HG03460 (cell line): ENCODE data around the gene ATR.

Source experiments
- ATAC-seq: cut with Tn5 transposase; IDR thresholded peaks from one replicate; pipeline ENCODE4 v1.9.1; 2021; ENCODE audit not compliant: unreplicated experiment

ATR gene

DNA sequence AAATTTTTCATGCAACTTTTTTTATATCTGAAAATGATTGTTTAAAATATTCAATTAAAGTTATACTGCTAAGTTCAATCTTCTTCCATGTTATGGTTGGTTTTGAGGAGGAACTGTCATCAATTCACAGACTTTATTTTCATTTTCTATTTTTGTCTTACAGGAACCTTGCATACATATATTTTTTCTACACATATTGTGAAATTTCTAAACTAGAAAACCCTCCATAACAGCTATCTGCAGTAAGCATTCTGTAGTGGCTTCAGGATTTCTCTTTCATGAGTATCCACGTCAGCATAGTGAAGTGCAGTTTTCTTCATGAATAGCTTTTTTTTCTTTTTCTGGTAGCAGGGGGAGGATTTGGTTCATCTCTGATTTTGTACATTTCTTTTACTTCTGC, 48.2 kb downstream of the ATR start:
- no peak for ATAC-seq

DNA sequence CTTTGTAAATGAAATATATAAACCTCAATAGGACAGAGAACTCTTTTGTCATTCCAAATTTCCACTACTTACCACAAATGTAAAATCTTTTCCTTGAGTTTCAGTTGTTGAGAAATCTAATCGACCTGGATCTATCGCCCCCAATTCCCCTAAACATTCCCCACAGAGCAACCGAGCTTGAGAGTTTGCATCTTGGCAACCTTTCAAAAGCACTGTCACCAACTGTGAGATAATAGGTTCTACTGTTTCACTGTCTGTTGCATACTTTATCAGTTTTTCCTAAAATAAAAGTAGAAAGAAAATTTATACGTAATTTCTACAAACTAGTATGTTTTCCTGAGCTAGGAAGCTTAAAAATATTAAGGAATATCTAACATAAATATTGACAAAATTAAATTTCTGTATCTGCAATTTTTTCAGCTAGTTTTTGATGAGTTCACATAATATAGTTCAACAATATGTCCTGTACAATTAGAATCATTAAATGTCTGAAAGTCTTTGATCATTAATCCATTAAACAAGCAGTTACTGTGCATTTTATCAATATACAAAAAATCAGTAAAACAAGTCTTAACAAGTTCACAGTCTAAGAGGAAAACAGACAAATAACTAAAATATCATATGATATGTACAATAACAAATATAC, 54.5 kb downstream of the ATR start:
- ATAC-seq = no peak

DNA sequence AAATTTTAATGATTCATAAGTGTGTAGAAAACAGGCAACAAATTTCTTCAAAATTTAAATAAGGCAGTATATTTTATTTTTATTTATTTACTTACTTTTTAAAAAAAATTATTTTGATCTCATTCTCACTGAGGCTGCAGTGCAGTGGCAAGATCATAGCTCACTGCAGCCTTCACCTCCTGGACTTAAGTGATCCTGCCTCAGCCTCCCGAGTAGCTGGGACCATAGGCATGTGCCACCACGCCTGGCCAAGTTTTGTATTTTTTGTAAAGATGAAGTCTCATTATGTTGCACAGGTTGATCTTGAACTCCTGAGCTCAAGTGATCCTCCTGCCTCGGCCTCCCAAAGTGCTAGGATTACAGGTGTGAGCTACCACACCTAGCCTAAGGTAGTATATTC, 69.5 kb downstream of the ATR start:
- no peak for ATAC-seq

DNA sequence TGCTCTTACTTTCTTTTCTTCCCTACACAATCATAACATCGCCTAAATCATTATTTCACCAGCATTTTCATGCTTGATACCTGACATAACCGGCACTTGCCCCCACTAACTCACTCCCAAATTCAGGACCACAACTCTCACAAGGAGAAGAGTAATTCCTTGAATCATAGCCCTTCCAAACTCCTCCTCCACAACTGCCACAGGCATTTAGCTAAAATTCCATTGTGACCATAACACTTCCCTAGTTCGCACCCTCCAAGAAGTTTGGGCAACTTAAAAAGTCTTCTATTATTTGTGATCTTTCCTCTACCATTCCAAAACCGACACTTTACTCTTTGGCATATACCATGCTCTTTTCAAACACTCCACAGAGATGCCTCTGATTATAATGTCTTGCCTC, 71.3 kb downstream of the ATR start:
- no peak for ATAC-seq

DNA sequence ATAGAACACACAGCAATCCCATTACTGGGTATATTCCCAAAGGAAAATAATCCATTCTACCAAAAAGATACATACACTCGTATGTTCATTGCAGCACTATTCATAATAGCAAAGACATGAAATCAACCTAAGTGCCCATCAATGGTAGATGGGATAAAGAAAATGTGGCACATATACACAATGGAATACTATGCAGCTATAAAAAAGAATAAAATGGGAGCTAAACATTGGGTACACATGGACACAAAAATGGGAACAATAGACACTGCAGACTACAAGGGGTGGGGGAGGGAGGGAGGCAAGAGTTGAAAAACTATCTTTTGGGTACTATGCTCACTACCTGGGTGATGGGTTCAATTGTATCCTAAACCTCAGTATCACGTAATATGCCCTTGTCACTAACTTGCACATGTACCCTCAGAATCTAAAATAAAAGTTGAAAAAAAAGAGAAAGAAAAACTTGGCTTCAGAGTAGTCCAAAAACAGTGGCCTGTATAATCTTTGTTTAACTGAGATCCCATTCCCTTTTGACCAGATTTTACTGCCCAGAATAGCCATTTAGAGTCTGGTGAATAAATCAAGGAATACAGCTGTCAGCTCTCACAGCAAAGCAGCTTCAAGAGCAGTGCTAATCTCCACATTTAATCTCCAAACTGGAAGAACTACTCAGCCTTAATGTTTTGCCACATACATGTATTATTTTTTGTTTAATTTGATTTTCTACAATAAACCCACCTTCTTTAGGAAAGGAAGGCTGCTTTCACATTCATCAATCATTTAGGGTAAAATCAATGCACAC, 76.1 kb downstream of the ATR start:
- no peak for ATAC-seq

DNA sequence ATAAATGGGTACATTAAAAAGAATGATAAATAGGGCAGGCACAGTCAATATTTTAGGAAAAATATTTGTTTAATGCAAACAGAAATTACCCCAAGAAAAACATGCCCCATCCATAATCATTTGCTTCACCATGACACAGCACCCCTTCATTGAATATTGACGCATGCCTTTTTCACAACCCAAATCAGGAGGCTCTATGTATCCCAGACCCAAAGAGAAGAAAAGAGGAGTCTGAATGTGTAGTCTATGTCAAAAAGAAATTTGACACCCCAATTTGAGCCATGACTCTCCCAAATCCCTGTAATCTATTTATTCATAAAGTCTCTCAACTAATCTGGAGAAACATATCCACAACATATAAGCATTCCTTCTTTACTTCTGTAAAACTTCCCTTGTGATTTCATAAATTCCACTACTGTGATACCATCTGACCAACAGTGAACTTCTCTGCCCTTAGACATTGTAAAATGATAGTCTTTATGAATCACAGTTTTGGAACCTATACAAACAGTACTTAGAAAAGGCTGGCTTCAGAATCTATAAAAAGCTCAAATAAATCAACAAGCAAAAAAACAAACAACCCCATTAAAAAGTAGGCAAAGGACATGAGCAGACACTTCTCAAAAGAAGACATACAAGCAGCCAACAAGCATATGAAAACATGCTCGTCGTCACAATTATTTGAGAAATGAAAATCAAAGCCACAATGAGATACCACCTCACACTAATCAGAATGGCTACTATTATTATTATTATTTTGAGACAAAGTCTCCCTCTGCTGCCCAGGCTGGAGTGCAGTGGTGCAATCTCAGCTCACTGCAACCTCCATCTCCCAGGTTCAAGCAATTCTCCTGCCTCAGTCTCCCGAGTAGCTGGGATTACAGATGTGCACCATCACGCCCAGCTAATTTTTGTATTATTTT, 77.3 kb downstream of the ATR start:
- no peak for ATAC-seq

DNA sequence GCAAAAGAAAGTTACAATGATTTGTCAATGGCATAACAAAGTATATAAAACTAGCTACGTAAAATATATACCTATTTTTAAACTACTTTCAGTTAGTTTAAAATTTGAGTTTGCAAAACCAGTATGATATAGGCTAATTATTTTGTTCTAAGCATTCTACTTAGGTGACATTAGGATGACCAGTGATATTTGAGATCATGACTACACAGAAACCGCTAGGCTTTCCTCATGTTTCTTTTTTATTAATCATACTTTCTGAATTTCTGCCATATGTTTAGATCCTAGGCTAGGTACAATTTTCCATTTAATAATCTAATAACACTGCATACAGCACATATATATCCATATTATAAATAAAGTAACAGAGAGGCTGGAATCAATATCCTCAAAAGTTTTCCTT, 78.3 kb downstream of the ATR start:
- ATAC-seq = no peak

DNA sequence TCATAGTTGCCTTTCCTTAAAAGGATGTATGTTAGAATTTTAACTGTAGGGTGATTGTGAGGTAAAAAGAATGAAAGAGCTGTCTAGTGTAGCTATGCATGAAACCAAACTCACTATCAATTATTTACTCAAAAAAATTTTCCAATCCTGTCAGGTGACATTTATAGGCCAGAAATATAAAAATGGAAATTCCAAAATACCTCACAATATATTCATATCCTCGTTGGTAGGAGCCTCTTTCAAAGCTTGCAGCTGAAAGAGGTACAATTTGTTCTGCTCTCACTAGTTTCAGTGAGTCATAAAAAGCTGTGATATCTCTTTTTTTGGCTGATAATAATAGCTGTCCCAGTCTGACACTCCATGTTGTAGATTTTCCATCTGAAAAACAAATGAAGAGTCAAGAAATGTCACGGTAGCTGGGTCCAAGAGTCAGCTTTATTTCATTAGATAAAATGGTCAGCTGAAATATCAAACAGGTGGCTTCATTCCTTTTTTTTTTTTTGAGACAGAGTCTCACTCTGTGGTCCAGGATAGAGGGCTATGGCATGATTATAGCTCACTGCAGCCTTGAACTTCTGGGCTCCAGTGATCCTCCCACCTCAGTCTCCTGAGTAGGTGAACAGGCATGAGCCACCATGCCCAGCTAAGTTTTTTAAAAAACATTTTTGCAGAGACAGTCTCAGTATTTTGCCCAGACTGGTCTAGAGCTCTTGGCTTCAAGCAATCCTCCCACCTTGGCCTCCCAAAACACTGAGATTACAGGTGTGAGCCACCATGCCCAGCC, 79.9 kb downstream of the ATR start:
- peak; percentile 68 for ATAC-seq

DNA sequence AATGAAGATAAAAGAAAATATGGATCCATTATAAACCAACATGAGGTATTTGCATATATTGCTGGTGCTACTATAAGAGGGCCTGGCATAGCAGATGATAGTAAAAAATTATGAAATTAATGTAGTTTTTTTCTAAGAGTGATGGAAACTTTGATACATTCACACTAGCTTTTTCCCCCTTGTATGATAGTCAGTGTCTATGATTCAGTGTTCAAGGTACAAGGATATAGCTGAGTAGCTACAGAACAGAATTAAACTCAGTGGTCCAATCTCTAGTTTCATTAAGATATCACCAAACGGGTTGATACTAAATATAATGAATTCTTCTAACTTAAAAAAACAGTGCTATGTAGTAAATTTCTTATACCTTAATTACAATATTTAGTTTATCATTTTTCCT, 80.8 kb downstream of the ATR start:
- no peak for ATAC-seq

DNA sequence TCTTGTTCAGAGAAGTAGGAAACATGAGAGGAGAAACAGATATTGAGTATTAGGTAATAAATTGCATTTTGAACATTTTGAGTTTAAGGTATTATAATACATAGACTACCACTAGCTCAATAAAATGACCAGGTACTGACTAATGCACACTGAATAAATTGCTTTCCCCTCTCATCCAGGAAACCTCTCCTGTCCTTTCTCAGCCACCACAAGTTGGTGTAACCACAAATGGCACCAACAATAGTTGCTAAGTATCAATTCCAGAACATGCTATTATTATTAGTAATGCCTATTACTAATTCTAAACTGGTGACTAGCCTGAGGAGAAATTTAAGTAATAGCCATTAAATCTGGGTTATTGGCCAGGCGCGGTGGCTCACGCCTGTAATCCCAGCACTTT, 83.4 kb downstream of the ATR start:
- no peak for ATAC-seq

DNA sequence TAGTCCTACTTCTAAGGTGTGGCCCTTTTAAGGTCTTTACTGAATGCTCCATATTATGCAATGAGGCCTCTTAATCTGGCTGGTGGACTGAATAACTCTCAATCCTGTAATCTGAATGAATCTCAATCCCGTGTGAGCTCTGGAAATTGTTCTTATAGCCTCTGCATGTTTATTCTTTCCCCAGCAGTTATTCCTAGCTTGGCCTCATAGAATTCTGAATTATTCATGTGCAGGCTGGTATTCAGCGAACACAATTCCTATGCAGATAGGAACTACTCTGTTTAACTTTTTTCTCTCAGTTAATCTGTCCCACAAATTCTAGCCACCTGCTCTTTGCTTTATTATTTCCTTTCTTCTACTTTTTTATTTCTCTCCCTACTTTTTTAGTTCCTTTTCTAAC, 86.3 kb downstream of the ATR start:
- ATAC-seq = no peak

DNA sequence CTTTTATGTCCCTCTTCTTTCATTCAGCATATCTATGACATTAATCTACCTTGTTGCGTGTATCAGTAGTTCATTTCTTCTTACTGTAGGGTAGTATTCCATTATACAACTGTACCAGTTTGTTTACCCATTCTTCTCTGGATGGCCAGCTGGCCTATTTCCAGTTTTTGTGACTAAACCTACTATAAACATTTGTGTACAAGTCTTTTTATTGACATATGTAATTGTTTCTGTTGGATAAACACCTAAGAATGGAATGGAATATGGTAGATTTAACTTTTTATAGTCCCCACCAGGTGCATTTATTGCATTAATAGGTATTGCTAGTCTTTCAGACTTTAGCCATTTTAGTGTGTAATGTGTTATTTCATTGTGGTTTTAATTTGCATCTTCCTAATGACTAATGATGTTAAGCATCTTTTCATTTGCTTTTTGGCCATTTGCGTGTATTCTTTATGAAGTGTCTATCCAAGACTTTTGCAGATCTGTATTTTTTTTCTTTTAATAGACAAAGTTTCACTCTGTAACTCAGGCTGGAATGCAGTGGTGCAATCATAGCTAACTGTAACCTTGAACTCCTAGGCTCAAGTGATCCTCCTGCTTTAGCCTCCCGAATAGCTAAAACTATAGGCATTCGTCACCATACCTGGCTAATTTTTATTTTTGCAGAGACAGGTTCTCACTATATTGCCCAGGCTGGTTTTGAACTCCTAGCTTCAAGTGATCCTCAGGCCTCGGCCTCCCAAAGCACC, 88.8 kb downstream of the ATR start:
- no peak for ATAC-seq

DNA sequence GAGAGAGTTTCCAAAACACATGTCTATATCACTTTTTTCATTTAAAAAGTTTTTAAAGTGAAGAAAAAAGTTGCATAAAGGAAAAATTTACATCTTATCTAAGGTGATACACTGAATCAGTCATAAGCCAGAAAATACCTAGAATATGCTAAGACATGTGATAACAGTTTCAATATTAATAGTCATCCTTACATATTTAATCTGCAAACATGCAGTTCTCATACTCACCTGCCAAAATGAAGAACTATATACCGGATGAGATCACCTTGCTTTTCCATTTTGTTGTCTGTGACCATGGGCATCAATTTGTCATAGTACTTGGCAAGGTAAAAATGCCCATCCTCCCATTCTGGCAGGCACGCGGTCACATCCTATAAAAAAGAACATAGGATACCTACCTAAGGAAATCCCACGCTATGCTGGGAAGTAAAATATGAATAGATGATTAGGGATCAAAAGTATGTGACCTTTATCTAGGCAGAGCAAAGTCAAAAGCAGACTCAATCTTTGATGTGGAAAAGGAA, 93.6 kb downstream of the ATR start:
- no peak for ATAC-seq

DNA sequence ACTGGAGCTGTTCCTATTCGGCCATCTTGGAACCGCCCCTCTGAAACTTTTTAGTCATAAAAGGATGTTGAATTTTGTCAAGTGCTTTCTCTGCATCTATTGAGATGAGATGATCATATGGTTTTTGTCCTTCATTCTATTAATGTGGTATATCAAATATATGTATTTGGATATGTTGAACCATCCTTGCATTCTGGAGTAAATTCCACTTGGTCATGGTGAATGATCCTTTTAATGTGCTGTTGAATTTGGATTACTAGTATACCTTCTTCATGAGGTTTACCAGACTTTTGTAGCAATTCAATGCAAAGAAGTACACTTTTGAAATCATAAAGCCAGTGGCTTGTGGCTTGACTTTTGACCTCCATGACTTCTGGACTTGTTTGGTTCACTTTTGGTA, 97.3 kb downstream of the ATR start:
- ATAC-seq = no peak

DNA sequence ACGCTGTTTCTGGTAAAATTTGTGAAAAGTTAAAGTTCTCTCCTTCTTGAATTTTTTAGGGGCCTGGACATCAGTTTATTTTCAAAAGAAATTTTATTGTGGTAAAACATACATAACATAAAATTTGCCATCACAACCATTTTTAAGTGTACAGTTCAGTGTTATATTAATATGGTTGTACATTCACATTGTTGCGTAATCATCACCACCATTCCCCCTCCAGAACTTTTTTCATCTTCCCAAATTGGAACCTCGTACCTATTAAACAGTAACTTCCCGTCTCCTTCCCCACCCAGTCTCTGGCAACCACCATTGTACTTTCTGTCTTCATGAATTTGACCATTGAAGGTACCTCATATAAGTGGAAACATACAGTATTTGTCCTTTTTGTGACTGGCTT, 107.7 kb downstream of the ATR start:
- no peak for ATAC-seq

DNA sequence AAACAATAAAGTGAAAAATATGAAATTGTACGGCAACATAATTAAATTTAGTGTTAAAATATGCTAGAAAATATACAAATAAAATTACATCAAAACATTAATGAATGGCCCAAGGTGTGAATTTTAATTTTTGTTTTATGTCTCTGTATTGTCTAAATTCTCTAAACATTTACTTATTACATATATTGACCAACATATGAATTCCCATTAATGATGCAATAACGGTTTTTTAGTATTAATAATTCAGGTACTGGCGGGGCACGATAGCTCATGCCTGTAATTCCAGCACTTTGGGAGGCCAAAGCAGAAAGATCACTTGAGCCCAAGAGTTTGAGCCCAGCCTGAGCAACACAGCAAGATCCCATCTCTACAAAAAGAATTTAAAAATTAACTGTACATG, 110.1 kb downstream of the ATR start:
- no peak for ATAC-seq

DNA sequence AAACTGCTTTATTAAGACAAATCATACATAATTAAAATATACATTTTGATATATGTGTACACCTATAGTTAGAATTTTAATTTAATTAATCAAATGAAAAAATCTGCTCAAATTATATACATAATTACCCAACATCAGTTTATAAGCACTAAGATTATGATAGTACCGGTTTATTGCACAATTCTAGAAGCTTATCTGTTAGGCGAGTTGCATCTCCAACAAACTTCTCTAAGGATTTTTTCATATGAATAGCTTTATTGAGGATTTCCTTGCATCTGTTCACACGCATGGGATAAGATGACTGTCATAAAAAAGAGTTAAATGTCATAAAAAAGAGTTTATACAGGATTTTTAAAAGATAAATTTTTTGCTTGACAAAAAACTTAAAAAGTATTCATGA, 110.8 kb downstream of the ATR start:
- no peak for ATAC-seq

DNA sequence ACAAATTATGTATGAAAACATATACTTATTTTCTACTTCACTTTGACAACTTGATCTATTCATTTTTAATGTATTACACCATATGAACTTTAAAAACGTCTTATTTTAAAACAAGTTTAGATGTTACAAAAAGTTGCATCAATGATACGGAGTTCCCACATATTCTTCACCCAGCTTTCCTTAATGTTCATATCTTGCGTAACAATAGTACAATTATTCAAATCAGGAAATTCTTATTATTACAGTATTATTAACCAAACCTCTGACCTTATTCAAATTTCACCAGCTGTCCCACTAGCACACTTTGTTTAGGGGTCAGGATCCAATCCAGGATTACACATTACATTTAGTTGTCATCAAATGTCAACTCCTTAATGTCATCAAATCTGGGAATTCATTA, 117.8 kb downstream of the ATR start:
- no peak for ATAC-seq

DNA sequence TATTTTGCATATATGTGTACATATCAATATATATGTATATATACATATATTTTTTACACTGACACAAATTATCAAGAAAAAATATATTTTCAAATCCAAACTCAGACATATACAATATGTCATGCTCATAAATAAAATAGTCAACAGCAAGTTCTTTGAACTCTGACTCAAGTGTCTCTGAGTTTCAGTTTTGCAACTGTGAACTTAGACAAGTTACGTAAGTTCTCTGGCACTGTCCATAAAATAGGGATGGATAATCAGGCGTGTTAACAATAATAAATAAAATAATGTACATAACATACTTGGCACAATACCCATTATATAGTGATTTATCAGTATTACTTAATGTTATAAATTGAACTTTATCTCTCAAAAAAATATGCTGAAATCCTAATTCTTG, 118.6 kb downstream of the ATR start:
- ATAC-seq = no peak

DNA sequence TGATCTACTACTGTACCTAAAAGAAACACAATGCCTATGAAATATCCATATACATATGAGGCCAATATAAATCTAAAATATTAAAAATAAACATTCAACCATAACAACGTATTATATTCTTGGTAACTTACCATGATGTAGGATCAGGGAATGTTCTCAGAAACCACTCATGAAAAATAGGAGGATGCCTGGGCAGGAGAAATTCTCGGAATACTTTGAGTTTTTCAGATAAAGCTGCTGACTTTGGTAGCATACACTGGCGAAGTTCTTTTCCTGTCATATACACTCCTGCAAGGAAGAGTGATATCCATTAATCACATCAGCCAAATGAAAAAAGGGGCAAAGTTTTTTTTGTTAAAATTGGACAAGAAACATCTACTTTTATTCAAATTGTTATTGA, 119.4 kb downstream of the ATR start:
- ATAC-seq = no peak
